ENCODE measurements around the gene TGFBR3. TPM values are rescaled to one million over a fixed set of nuclear protein-coding genes. Genes with fewer than 3 reads are reported as not detected.

Gene TGFBR3
- total and polyA plus RNA-seq, 2 of the 13 experiments (the other 11 are each of a cell fraction or from before 2014, with no cell fraction given): 76.5 to 195 TPM

DNA sequence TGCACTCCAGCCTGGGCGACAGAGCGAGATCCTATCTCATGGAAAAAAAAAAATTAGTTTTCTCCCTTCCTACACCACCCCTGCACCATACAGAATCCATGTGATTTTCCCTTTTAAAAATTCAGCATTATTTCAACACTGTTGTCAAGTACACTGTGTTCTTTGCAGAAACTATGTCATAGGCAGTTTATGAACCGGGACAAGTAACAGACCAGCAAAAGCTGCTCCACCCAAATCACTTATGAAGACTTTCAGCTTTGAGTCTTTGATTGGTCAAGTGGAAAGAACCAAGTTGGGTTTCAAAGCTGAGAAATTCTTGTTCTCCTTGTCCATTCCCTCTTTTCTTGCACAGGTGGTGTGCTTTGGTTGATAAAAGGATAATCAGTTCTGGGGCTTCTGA is 212.3 kb downstream of the TGFBR3 start:
- POLR2A ChIA-PET: no interaction called here
- no peaks in the 10 kb centered on the region; a peak in 1 of 5 replicates for H3K27me3 ChIP-seq (ENCODE audit: control insufficient read depth in 1 of 2, insufficient read depth in 2 of 2, low read length in 2 of 2)
- no peak overlapping the region for H3K9ac ChIP-seq (ENCODE audit: insufficient read depth, low read depth, low read length)
- no peak overlapping the region for H3K4me2 ChIP-seq (ENCODE audit: low read depth, low read length)
- FAIRE-seq (no peak), ATAC-seq (no peak; the same call in 2 of the 3 replicates), DNase-seq (ENCODE audit: low spot score) (no peak)
- WGBS (ENCODE audit: low lambda C conversion rate): 51% methylated on average over 3 of the region's 3 CpGs
- no peaks in the 10 kb centered on the region for H3K36me3 ChIP-seq (replicated peaks in 1 of 2; ENCODE audit: control insufficient read depth in 1 of 2, insufficient read depth in 2 of 2, low read length in 2 of 2)
- in situ Hi-C loops (cut with HindIII; ENCODE audit: extremely low pct_ligation_motif_present, low pct_unique_long_range_greater_than_20kb): no loop called here
- no peak overlapping the region for H3K4me3 ChIP-seq (replicated peaks in 1 of 3; ENCODE audit: insufficient read depth in 1 of 3, low read depth in 2 of 3, low read length in 3 of 3)
- H3K79me2 ChIP-seq (ENCODE audit: insufficient read depth, low read length): no peaks in the 10 kb centered on the region
- intact Hi-C loops (cut with micrococcal nuclease; ENCODE audit: unreplicated experiment): no loop called here
- no TSS peak for BruUV-seq (replicated peaks)
- no peaks in the 10 kb centered on the region for H4K20me1 ChIP-seq (ENCODE audit: insufficient read depth, low read length)
- H3K4me1 ChIP-seq (ENCODE audit: insufficient read depth, low read length): no peaks in the 10 kb centered on the region
- no peaks in the 10 kb centered on the region for H3K9me3 ChIP-seq (ENCODE audit: low read length)
- CTCF ChIA-PET (ENCODE audit: low intra/inter-chr PET ratio, low total read pairs): no interaction called here
- TF ChIP-seq TBX2 (CRISPR knock-in tag; IDR thresholded peaks at IDR 0.05; ENCODE audit: borderline replicate concordance) (no peak), ZNF678 (CRISPR knock-in tag; IDR thresholded peaks at IDR 0.05) (no peak)
- TF ChIP-seq, protein P1, sequence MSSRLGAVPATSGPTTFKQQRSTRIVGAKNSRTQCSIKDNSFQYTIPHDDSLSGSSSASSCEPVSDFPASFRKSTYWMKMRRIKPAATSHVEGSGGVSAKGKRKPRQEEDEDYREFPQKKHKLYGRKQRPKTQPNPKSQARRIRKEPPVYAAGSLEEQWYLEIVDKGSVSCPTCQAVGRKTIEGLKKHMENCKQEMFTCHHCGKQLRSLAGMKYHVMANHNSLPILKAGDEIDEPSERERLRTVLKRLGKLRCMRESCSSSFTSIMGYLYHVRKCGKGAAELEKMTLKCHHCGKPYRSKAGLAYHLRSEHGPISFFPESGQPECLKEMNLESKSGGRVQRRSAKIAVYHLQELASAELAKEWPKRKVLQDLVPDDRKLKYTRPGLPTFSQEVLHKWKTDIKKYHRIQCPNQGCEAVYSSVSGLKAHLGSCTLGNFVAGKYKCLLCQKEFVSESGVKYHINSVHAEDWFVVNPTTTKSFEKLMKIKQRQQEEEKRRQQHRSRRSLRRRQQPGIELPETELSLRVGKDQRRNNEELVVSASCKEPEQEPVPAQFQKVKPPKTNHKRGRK (CRISPR knock-in tag; IDR thresholded peaks at IDR 0.05): no peak
- TF ChIP-seq, protein P2, sequence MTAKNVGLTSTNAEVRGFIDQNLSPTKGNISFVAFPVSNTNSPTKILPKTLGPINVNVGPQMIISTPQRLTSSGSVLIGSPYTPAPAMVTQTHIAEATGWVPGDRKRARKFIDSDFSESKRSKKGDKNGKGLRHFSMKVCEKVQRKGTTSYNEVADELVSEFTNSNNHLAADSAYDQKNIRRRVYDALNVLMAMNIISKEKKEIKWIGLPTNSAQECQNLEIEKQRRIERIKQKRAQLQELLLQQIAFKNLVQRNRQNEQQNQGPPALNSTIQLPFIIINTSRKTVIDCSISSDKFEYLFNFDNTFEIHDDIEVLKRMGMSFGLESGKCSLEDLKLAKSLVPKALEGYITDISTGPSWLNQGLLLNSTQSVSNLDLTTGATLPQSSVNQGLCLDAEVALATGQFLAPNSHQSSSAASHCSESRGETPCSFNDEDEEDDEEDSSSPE (CRISPR knock-in tag; IDR thresholded peaks at IDR 0.05): no peak
- no peak overlapping the region for H3K27ac ChIP-seq (ENCODE audit: extremely low read length, insufficient read depth, low read length)
- no peak overlapping the region for H2AFZ ChIP-seq (ENCODE audit: low read length)

DNA sequence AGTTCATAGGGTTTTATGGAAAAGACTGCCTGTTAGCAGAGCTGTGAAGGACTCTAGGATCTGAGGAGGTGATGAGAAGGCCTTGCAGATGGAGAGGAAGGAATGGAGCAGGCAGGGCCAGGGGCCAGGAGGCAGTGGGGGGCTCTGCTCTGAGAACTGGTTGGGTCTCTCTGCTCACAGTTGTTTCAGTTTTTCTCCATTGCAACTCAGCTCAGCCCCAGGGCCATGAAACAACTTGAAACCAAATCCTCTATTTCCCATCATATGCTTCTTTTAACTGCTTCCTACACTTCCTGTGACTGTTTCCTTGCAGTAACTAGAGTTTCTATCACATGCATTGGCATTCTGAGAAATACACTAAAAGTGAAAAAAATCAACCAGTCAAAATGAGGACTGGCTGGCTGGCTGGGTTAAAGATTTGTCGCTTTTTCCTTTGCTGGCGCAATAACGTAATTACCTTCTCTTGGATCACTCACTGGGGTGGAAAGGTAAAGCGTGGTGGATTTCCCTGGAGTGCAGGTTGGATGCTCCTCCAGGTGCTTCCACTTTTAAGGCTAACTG is 213.3 kb downstream of the TGFBR3 start:
- Histone ChIP-seq H3K9ac (ENCODE audit: insufficient read depth, low read depth, low read length) (no peak overlapping the region), H3K4me2 (ENCODE audit: low read depth, low read length) (no peak overlapping the region), H3K79me2 (ENCODE audit: insufficient read depth, low read length) (no peaks in the 10 kb centered on the region), H3K9me3 (ENCODE audit: low read length) (no peaks in the 10 kb centered on the region), H3K36me3 (replicated peaks in 1 of 2; ENCODE audit: control insufficient read depth in 1 of 2, insufficient read depth in 2 of 2, low read length in 2 of 2) (no peaks in the 10 kb centered on the region), H4K20me1 (ENCODE audit: insufficient read depth, low read length) (no peaks in the 10 kb centered on the region), H3K27me3 (ENCODE audit: control insufficient read depth in 1 of 2, insufficient read depth in 2 of 2, low read length in 2 of 2) (no peaks in the 10 kb centered on the region; a peak in 1 of 5 replicates), H2AFZ (ENCODE audit: low read length) (no peak overlapping the region), H3K4me3 (replicated peaks in 1 of 3; ENCODE audit: insufficient read depth in 1 of 3, low read depth in 2 of 3, low read length in 3 of 3) (no peak overlapping the region), H3K4me1 (ENCODE audit: insufficient read depth, low read length) (no peaks in the 10 kb centered on the region), H3K27ac (ENCODE audit: extremely low read length, insufficient read depth, low read length) (no peak overlapping the region)
- no peak for DNase-seq (ENCODE audit: low spot score)
- intact Hi-C loops (cut with micrococcal nuclease; ENCODE audit: unreplicated experiment): no loop called here
- TF ChIP-seq ZNF572 (CRISPR knock-in tag; IDR thresholded peaks at IDR 0.05) (no peak), STAT5B (CRISPR knock-in tag; IDR thresholded peaks at IDR 0.05) (no peak), MTA1 (CRISPR knock-in tag; IDR thresholded peaks at IDR 0.05; ENCODE audit: borderline replicate concordance) (no peak), ELK4 (CRISPR knock-in tag; IDR thresholded peaks at IDR 0.05; ENCODE audit: borderline replicate concordance) (no peak), NFE2 (CRISPR knock-in tag; IDR thresholded peaks at IDR 0.05) (no peak), ZNF563 (CRISPR knock-in tag; IDR thresholded peaks at IDR 0.05) (no peak), RBM22 (optimal IDR thresholded peaks at IDR 0.05; ENCODE audit: low read length) (no peak), ZNF629 (CRISPR knock-in tag; conservative IDR thresholded peaks at IDR 0.05) (no peak), TCF12 (IDR thresholded peaks at IDR 0.05) (no peak), TCF12 (CRISPR knock-in tag; IDR thresholded peaks at IDR 0.05) (no peak), CCAR2 (optimal IDR thresholded peaks at IDR 0.05; ENCODE audit: low read depth, low read length) (no peak)
- WGBS (ENCODE audit: low lambda C conversion rate): 75% methylated on average over 4 of the region's 4 CpGs
- POLR2A ChIA-PET: no interaction called here
- CTCF ChIA-PET (ENCODE audit: low intra/inter-chr PET ratio, low total read pairs): no interaction called here
- FAIRE-seq: no peak
- in situ Hi-C loops (cut with HindIII; ENCODE audit: extremely low pct_ligation_motif_present, low pct_unique_long_range_greater_than_20kb): no loop called here
- ATAC-seq: no peak
- BruUV-seq (replicated peaks): no TSS peak
